ENCODE measurements around the gene REL. TPM values are rescaled to one million over a fixed set of nuclear protein-coding genes. Genes with fewer than 3 reads are reported as not detected.
A peak's percentile ranks its signal among the peaks of the same experiment; 100 is the strongest.
"Not testable (repeated sequence)": the region's sequence is repeated elsewhere in the genome, so short reads cannot be mapped to it uniquely, and the experiment has no call there.

Gene REL
- total and polyA plus RNA-seq, 2 donors, result 4.0 to 25.1 TPM

DNA sequence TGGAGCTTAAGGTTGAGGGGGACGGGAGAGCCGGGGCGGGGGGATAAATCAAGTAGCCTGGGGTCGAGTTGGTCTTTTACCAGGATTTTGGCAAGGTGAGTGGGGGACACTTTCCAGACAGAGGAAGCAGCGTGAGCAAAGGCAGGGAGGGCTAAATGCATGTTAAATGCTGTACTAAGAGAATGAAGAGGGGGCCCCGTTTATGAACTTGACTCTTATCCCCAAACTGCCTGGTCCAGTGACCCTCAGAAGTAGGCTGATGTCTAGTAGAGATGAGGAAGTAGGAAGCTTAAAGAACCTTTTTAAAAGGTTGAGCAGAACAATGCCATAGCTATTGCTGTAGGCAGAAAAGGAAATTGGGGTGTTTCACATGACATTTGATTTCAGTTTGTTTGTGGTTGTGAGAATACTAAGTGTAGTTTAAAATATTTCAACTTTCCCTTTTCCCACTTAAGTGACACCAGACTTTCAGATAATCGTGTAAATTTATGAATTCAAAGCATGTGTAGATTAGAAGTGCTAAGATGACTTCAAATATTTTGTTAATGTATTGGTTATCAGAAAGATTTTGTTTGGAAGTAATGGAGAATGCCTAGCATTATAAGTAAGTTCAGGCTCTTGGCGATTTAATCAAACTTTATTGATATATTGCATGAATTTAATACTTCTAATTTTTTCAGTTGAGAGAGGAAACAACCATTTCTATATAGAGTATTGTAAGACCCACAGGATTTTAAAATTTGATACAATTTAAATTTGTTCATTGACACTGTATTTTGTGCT is 1.8 kb downstream of the REL start:
- H3K4me1 ChIP-seq (ENCODE audit: insufficient read depth), result no peaks in the 10 kb centered on the region
- no peak for DNase-seq (ENCODE audit: extremely low spot score)
- H3K4me3 ChIP-seq (ENCODE audit: low read depth, low read length), result peak overlapping the region; percentile 75
- H3K27ac ChIP-seq (ENCODE audit: low read depth), result peak overlapping the region; percentile 72
- 18% methylated on average over 8 of the region's 8 CpGs for WGBS
- no peaks in the 10 kb centered on the region for H3K36me3 ChIP-seq (ENCODE audit: insufficient read depth)

GRCh38 chr2:60883896-60884295 is 2.5 kb downstream of the REL start:
- WGBS, result 64% methylated on average over 2 of the region's 2 CpGs
- no peaks in the 10 kb centered on the region for H3K4me1 ChIP-seq (ENCODE audit: insufficient read depth)

GRCh38 chr2:60884800-60885199 is 3.4 kb downstream of the REL start:
- Histone ChIP-seq H3K27ac (ENCODE audit: low read depth) (peak overlapping the region; percentile 32), H3K4me3 (ENCODE audit: low read depth, low read length) (no peak overlapping the region), H3K4me1 (ENCODE audit: insufficient read depth) (no peaks in the 10 kb centered on the region), H3K36me3 (ENCODE audit: insufficient read depth) (no peaks in the 10 kb centered on the region)
- 63% methylated on average over 2 of the region's 2 CpGs for WGBS
- no peak for DNase-seq (ENCODE audit: extremely low spot score)

More at GRCh38 chr2:60883896-60884295, 2.5 kb downstream of the REL start:
- H3K4me3 ChIP-seq (ENCODE audit: low read depth, low read length), result no peak overlapping the region
- no peak for DNase-seq (ENCODE audit: extremely low spot score)
- H3K36me3 ChIP-seq (ENCODE audit: insufficient read depth), result no peaks in the 10 kb centered on the region
- no peak overlapping the region for H3K27ac ChIP-seq (ENCODE audit: low read depth)

GRCh38 chr2:60885683-60886082 is 4.3 kb downstream of the REL start:
- WGBS, result 71% methylated on average over 2 of the region's 2 CpGs
- Histone ChIP-seq H3K27ac (ENCODE audit: low read depth) (no peak overlapping the region), H3K4me1 (ENCODE audit: insufficient read depth) (no peaks in the 10 kb centered on the region), H3K4me3 (ENCODE audit: low read depth, low read length) (no peak overlapping the region), H3K36me3 (ENCODE audit: insufficient read depth) (no peaks in the 10 kb centered on the region)
- no peak for DNase-seq (ENCODE audit: extremely low spot score)

- H3K27ac ChIP-seq (ENCODE audit: low read depth), result no peak overlapping the region
- 61% methylated on average over 3 of the region's 3 CpGs for WGBS
- H3K36me3 ChIP-seq (ENCODE audit: insufficient read depth), result no peaks in the 10 kb centered on the region
- no peaks in the 10 kb centered on the region for H3K4me1 ChIP-seq (ENCODE audit: insufficient read depth)
- no peak overlapping the region for H3K4me3 ChIP-seq (ENCODE audit: low read depth, low read length)
- no peak for DNase-seq (ENCODE audit: extremely low spot score)
Measured at GRCh38 chr2:60886991-60887390, 5.6 kb downstream of the REL start.

DNA sequence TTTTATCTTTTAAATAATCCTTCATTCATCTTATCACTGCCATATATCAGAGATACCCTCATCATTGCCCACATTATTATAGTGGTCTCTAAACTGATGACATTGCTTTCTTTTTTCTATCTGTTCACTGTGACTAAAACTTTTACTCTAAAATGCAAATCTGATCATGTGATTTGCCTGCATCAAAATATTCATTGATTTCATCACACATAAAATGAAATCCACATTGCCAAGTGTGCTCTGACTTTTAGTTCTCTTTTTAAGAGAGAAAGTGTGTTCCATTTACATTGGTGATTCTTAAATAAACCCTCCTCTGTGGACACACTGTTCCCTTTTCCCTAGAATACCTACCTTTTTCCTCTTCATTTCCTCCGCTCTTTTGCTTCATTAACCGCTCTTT is 7.5 kb downstream of the REL start:
- no peak overlapping the region for H3K27ac ChIP-seq (ENCODE audit: low read depth)
- H3K4me3 ChIP-seq (ENCODE audit: low read depth, low read length), result no peak overlapping the region
- no peak for DNase-seq (ENCODE audit: extremely low spot score)
- H3K36me3 ChIP-seq (ENCODE audit: insufficient read depth), result no peaks in the 10 kb centered on the region
- 95% methylated on average over 2 of the region's 2 CpGs for WGBS
- no peaks in the 10 kb centered on the region for H3K4me1 ChIP-seq (ENCODE audit: insufficient read depth)

DNA sequence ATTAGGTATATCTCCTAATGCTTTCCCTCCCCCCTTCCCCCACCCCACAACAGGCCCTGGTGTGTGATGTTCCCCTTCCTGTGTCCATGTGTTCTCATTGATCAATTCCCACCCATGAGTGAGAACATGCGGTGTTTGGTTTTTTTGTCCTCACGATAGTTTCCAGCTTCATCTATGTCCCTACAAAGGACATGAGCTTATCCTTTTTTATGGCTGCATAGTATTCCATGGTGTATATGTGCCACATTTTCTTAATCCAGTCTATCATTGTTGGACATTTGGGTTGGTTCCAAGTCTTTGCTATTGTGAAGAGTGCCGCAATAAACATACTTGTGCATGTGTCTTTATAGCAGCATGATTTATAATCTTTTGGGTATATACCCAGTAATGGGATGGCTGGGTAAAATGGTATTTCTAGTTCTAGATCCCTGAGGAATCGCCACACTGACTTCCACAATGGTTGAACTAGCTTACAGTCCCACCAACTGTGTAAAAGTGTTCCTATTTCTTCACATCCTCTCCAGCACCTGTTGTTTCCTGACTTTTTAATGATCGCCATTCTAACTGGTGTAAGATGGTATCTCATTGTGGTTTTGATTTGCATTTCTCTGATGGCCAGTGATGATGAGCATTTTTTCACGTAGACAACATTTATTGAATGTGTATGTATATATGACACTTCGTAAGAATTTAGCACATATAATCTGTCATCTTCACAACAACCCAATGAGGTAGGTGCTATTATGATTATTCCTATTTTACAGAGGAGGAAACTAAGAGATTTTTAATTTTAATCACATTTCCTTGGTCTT is 8.4 kb downstream of the REL start:
- 97% methylated on average over 7 of the region's 7 CpGs for WGBS
- DNase-seq (ENCODE audit: extremely low spot score); H3K27ac ChIP-seq (ENCODE audit: low read depth); H3K4me1 ChIP-seq (ENCODE audit: insufficient read depth); H3K36me3 ChIP-seq (ENCODE audit: insufficient read depth); H3K4me3 ChIP-seq (ENCODE audit: low read depth, low read length): not testable (repeated sequence)

GRCh38 chr2:60890393-60890707 is 9.0 kb downstream of the REL start:
- Histone ChIP-seq H3K27ac (ENCODE audit: low read depth) (no peak overlapping the region), H3K4me3 (ENCODE audit: low read depth, low read length) (no peak overlapping the region), H3K36me3 (ENCODE audit: insufficient read depth) (peaks cover 2% of the 10 kb centered on the region), H3K4me1 (ENCODE audit: insufficient read depth) (no peaks in the 10 kb centered on the region)
- WGBS, result 98% methylated on average over 1 of the region's 1 CpG
- DNase-seq (ENCODE audit: extremely low spot score), result no peak

DNA sequence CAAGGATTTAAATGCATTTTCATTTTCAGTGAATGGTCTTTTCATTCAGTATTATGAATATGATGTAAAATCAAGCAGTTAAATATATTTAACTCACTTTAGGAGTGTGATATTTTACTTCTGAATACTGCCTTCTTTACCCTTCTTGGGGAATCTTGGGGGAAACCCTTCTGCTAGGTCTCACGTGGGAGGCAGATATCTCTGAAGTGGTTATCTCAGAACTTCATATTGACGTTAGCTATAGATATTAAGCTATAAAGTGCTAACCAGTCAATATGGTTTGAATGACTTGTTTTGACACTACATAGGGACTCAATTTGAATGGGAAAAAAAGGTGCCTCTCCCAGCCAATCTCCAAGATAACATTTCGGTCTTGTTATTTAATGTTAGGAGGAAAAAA is 9.8 kb downstream of the REL start:
- DNase-seq (ENCODE audit: extremely low spot score), result no peak
- no peak overlapping the region for H3K4me3 ChIP-seq (ENCODE audit: low read depth, low read length)
- 83% methylated on average over 3 of the region's 3 CpGs for WGBS
- peaks cover 2% of the 10 kb centered on the region for H3K36me3 ChIP-seq (ENCODE audit: insufficient read depth)
- no peak overlapping the region for H3K27ac ChIP-seq (ENCODE audit: low read depth)
- no peaks in the 10 kb centered on the region for H3K4me1 ChIP-seq (ENCODE audit: insufficient read depth)

DNA sequence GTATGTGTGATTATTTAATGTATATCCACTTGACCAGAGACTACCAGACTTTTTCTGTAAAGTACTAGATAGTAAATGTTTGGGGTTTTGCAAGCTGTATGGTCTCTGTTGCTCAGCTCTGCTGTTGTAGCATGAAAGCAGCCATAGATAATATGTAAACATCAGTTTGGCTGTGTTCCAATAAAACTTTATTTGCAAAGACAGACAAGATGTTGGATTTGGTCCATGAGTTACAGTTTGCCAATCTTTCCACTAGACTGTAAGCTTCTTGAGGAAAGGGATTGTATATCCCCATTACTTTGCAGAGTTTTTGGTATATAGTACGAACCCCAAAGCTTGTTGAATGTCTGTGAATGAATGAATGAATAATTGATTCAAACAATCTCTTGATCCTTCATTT is 17.2 kb downstream of the REL start:
- H3K27ac ChIP-seq (ENCODE audit: low read depth), result no peak overlapping the region
- WGBS, result 99% methylated on average over 1 of the region's 1 CpG
- H3K4me1 ChIP-seq (ENCODE audit: insufficient read depth), result no peaks in the 10 kb centered on the region
- DNase-seq (ENCODE audit: extremely low spot score), result no peak
- H3K36me3 ChIP-seq (ENCODE audit: insufficient read depth), result peaks cover 6% of the 10 kb centered on the region
- no peak overlapping the region for H3K4me3 ChIP-seq (ENCODE audit: low read depth, low read length)

DNA sequence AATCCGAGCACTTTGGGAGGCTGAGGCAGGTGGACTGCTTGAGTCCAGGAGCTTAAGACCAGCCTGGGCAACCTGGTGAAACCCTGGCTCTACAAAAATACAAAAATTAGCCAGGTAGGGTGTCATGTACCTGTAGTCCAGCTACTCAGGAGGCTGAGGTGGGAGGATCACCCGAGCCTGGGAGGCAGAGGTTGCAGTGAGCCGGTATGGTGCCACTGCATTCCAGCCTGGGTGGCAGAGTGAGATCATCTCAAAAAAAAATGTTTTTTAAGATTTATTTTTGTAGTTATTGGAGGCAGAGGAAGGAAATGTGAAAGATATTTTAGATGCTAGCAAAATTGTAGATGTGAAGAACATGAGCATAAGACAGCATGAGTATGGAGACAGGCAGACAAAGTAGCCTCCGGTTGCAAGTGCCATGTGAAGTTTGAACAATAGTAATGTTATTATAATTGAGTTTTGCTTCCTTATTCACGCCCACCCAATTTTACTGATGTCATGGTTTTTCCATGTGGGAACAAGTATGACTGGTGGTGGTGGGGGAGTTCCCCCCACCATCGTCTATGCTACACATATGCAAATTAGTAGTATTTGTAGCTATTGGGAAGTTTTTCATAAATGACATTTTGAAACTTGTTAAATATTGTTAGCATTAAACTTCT is 18.0 kb downstream of the REL start:
- Histone ChIP-seq H3K36me3 (ENCODE audit: insufficient read depth) (peaks cover 6% of the 10 kb centered on the region), H3K4me1 (ENCODE audit: insufficient read depth) (no peaks in the 10 kb centered on the region), H3K27ac (ENCODE audit: low read depth) (no peak overlapping the region), H3K4me3 (ENCODE audit: low read depth, low read length) (no peak overlapping the region)
- WGBS, result 82% methylated on average over 6 of the region's 6 CpGs
- DNase-seq (ENCODE audit: extremely low spot score), result no peak

DNA sequence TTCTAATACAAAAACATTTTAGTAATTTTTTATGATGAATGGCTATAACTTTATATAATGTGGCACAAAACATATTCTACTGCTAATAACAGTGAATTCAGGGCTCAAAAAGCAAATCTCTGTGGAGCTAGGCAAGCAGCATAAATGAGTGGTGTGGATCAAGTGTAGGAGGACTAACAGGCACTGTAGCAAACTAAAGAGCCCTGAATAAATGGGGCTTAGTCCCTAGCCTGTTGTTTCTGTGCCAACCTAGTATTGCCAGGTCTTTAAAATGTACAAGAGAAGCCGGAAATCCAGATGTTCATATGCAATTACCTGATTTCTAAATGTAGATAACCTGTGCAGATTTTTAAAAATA is 18.5 kb downstream of the REL start:
- no peak overlapping the region for H3K27ac ChIP-seq (ENCODE audit: low read depth)
- peaks cover 6% of the 10 kb centered on the region for H3K36me3 ChIP-seq (ENCODE audit: insufficient read depth)
- no peak for DNase-seq (ENCODE audit: extremely low spot score)
- no peak overlapping the region for H3K4me3 ChIP-seq (ENCODE audit: low read depth, low read length)
- 77% methylated on average over 1 of the region's 1 CpG for WGBS
- no peaks in the 10 kb centered on the region for H3K4me1 ChIP-seq (ENCODE audit: insufficient read depth)

DNA sequence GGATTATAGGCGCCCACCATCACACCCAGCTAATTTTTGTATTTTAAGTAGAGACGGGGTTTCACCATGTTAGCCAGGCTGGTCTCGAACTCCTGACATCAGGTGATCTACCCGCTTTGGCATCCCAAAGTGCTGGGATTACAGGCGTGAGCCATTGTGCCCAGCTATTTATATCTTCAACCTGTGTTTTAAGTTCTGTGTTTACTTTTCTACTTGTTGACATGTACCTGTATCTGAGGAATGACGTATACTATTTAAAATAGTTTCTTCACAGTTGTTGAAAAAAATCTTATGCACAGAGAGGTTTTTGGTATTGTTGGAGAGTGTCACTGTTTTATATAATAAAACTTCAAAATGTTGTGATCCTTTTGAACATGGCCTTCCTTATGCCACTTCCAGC is 19.9 kb downstream of the REL start:
- peaks cover 11% of the 10 kb centered on the region for H3K36me3 ChIP-seq (ENCODE audit: insufficient read depth)
- not testable (repeated sequence) for H3K4me3 ChIP-seq (ENCODE audit: low read depth, low read length); H3K27ac ChIP-seq (ENCODE audit: low read depth); H3K4me1 ChIP-seq (ENCODE audit: insufficient read depth); DNase-seq (ENCODE audit: extremely low spot score)
- 90% methylated on average over 6 of the region's 6 CpGs for WGBS

DNA sequence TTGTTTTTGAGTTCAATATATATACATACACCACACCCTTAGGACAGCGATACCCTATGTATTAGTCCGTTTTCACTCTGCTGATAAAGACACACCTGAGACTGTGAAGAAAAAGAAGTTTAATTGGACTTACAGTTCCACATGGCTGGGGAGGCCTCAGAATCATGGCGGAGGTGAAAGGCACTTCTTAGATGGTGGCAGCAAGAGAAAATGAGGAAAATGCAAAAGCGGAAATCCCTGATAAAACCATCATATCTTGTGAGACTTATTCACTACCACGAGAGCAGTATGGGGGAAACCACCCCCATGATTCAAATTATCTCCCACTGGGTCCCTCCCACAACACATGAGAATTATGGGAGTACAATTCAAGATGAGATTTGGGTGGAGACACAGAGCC is 24.5 kb downstream of the REL start:
- H3K4me1 ChIP-seq (ENCODE audit: insufficient read depth); DNase-seq (ENCODE audit: extremely low spot score); H3K27ac ChIP-seq (ENCODE audit: low read depth); H3K4me3 ChIP-seq (ENCODE audit: low read depth, low read length): not testable (repeated sequence)
- 89% methylated on average over 5 of the region's 5 CpGs for WGBS
- H3K36me3 ChIP-seq (ENCODE audit: insufficient read depth), result peaks cover 10% of the 10 kb centered on the region
